Measurements from ENCODE around the gene DIP2B. TPM values are rescaled to one million over a fixed set of nuclear protein-coding genes. Genes with fewer than 3 reads are reported as not detected.
A peak's percentile ranks its signal among the peaks of the same experiment; 100 is the strongest.

Gene DIP2B
- total and polyA plus RNA-seq, 12 donors, result 3.0 to 21.5 (median 15.8) TPM

- no peak overlapping the region for H3K4me3 ChIP-seq
- no peaks in the 10 kb centered on the region for H3K9me3 ChIP-seq
- DNase-seq, result no peak
- peak in 2 of 8 donors; percentile 16 to 33 for ATAC-seq
- intact Hi-C loops (cut with DNase I), result no loop called here
- H3K4me1 ChIP-seq, result peaks cover 0 to 34% (median 12%) of the 10 kb centered on the region in 9 donors
- TF ChIP-seq CTCF (IDR thresholded peaks at IDR 0.05), result no peak
- 54 to 63% methylated on average over 5 of the region's 5 CpGs for WGBS, 2 donors
- H3K27ac ChIP-seq, result peak overlapping the region in 3 of 10 donors; percentile 18 to 41 (median 24)
- H3K27me3 ChIP-seq, result no peaks in the 10 kb centered on the region
- H3K36me3 ChIP-seq, result peaks cover 0 to 100% (median 48%) of the 10 kb centered on the region in 9 donors
Measured at GRCh38 chr12:50725011-50725942, 220.5 kb downstream of the DIP2B start.

GRCh38 chr12:50727466-50727865 is 222.7 kb downstream of the DIP2B start:
- no peaks in the 10 kb centered on the region for H3K27me3 ChIP-seq
- DNase-seq (no peak), ATAC-seq (peak in 1 of 8 donors; percentile 27)
- peaks cover 0 to 100% (median 55%) of the 10 kb centered on the region in 9 donors for H3K36me3 ChIP-seq
- intact Hi-C loops (cut with DNase I), result no loop called here
- H3K4me3 ChIP-seq, result no peak overlapping the region
- no peaks in the 10 kb centered on the region for H3K9me3 ChIP-seq
- peaks cover 0 to 34% (median 12%) of the 10 kb centered on the region in 9 donors for H3K4me1 ChIP-seq
- no peak for TF ChIP-seq CTCF (IDR thresholded peaks at IDR 0.05)
- H3K27ac ChIP-seq, result peak overlapping the region in 4 of 10 donors; percentile 27 to 51 (median 36)
- 94 to 97% methylated on average over 2 of the region's 2 CpGs for WGBS, 2 donors

DNA sequence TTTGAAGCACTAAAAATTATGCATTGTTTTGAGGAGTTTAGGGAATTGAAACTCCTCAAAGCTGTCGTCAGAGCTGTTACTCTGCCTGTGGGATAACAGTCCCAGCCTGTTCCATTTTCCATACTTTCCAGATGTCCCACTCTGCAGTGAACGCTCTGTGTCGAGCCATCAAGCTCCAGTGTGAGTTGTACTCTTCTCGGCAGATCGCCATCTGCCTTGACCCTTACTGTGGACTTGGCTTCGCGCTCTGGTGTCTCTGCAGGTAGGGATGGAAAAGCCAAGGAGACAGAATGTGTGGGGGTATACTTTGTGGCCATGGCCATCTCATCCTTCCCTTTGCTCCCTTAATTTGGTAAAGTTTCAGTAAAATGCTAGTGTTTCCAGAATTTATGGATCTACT is 223.6 kb downstream of the DIP2B start:
- no peak for TF ChIP-seq CTCF (IDR thresholded peaks at IDR 0.05)
- Histone ChIP-seq H3K4me3 (no peak overlapping the region), H3K9me3 (no peaks in the 10 kb centered on the region), H3K27me3 (no peaks in the 10 kb centered on the region), H3K27ac (peak overlapping the region in 1 of 10 donors; percentile 30), H3K36me3 (peaks cover 0 to 100% (median 52%) of the 10 kb centered on the region in 9 donors), H3K4me1 (peaks cover 0 to 34% (median 12%) of the 10 kb centered on the region in 9 donors)
- DNase-seq (no peak), ATAC-seq (no peak)
- intact Hi-C loops (cut with DNase I), result no loop called here
- WGBS, 2 donors, result 87 to 88% methylated on average over 7 of the region's 7 CpGs

DNA sequence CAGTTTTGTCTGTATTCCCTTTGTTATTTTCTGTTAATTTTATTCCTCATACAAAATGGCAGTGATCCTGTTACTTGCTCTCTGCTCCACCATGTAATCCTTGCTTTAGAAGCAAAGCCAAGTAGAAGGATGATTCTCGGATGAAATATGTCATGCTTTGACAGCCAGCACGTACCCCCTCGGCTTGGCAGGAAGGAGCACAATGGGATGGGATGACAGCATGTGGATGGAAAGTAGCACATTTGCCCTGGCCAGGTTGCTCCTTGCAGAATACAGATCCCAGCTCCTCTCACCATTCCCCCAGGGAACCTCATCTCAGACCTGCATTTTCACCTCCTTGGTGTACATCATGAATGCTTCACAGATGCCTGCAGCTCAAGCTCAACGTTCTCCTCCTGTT is 224.1 kb downstream of the DIP2B start:
- Histone ChIP-seq H3K27ac (no peak overlapping the region), H3K4me1 (peaks cover 0 to 34% (median 12%) of the 10 kb centered on the region in 9 donors), H3K36me3 (peaks cover 0 to 100% (median 50%) of the 10 kb centered on the region in 9 donors), H3K27me3 (no peaks in the 10 kb centered on the region), H3K9me3 (no peaks in the 10 kb centered on the region), H3K4me3 (no peak overlapping the region)
- WGBS, 2 donors, result 85 to 86% methylated on average over 4 of the region's 4 CpGs
- DNase-seq (no peak), ATAC-seq (no peak)
- intact Hi-C loops (cut with DNase I), result no loop called here
- no peak for TF ChIP-seq CTCF (IDR thresholded peaks at IDR 0.05)
